Neuronal stem cell (in vitro differentiated cells): ENCODE data around the gene CMSS1.

Experiments
- DNase-seq: peaks from one replicate; pipeline ENCODE4 v3.0.0-alpha.2; 2013; ENCODE audit warnings: low spot score
- H2AFZ ChIP-seq: one replicate; pipeline ENCODE4 v1.6.1; 2013; ENCODE audit warnings: mild to moderate bottlenecking, low read length, inconsistent platforms
- H2AK5ac ChIP-seq: 2 replicates; pipeline ENCODE4 v1.6.1; 2013; ENCODE audit warnings: low read depth, mild to moderate bottlenecking, inconsistent platforms, low read length, moderate library complexity, mixed read lengths
- H2BK120ac ChIP-seq: 2 replicates; pipeline ENCODE4 v1.6.1; 2013; ENCODE audit warnings: low read depth, mild to moderate bottlenecking, inconsistent platforms, low read length, moderate library complexity, mixed read lengths
- H2BK12ac ChIP-seq: one replicate; pipeline ENCODE4 v1.6.1; 2013; ENCODE audit warnings: low read length, inconsistent platforms
- H2BK15ac ChIP-seq: 2 replicates; pipeline ENCODE4 v1.6.1; 2013; ENCODE audit warnings: mild to moderate bottlenecking, low read length, inconsistent platforms, mixed read lengths
- H2BK5ac ChIP-seq: one replicate; pipeline ENCODE4 v1.6.1; 2013; ENCODE audit warnings: inconsistent platforms, mild to moderate bottlenecking, low read length, moderate library complexity
- H3K14ac ChIP-seq: one replicate; pipeline ENCODE4 v1.6.1; 2013; ENCODE audit warnings: low read length, inconsistent platforms
- H3K18ac ChIP-seq: 2 replicates; pipeline ENCODE4 v1.6.1; 2013; ENCODE audit warnings: low read length, inconsistent platforms
- H3K23ac ChIP-seq: 2 replicates; pipeline ENCODE4 v1.6.1; 2013; ENCODE audit warnings: low read depth, mild to moderate bottlenecking, mixed read lengths, low read length, inconsistent platforms; ENCODE audit not compliant: poor library complexity
- H3K27ac ChIP-seq: replicated peaks from 3 replicates; pipeline ENCODE4 v1.5.1; 2013; ENCODE audit warnings: low read length, inconsistent platforms
- H3K27me3 ChIP-seq, 3 experiments: 2 replicates each; pipeline ENCODE4 v1.6.1; 2013; ENCODE audit warnings: low read length in 3 of 3, mild to moderate bottlenecking in 2 of 3, inconsistent platforms in 1 of 3, low read depth in 1 of 3, mixed read lengths in 1 of 3, moderate library complexity in 1 of 3; ENCODE audit not compliant: control insufficient read depth in 3 of 3, insufficient read depth in 3 of 3
- H3K36me3 ChIP-seq, 2 donors: replicated peaks in 1 of 2; 2 replicates each; pipeline ENCODE4 v1.6.1; 2013; ENCODE audit warnings: low read length in 2 of 2; ENCODE audit not compliant: control insufficient read depth in 2 of 2, insufficient read depth in 2 of 2
- H3K4ac ChIP-seq: 2 replicates; pipeline ENCODE4 v1.6.1; 2013; ENCODE audit warnings: inconsistent platforms, mild to moderate bottlenecking, low read length, moderate library complexity
- H3K4me1 ChIP-seq, 2 donors: 1 replicate in 1 of 2; 2 replicates in 1 of 2; pipeline ENCODE4 v1.6.1; 2013; ENCODE audit warnings: low read length in 2 of 2, low read depth in 1 of 2; ENCODE audit not compliant: control insufficient read depth in 2 of 2, insufficient read depth in 1 of 2
- H3K4me2 ChIP-seq: one replicate; pipeline ENCODE4 v1.6.1; 2013; ENCODE audit warnings: mild to moderate bottlenecking, low read length, inconsistent platforms; ENCODE audit not compliant: insufficient read depth, poor library complexity, severe bottlenecking
- H3K4me3 ChIP-seq, 2 donors: 2 replicates each; pipeline ENCODE4 v1.5.1; 2013; ENCODE audit warnings: low read length in 2 of 2, mild to moderate bottlenecking in 2 of 2, inconsistent platforms in 1 of 2, moderate library complexity in 1 of 2
- H3K79me1 ChIP-seq: one replicate; pipeline ENCODE4 v1.6.1; 2013; ENCODE audit warnings: low read depth, mild to moderate bottlenecking, inconsistent platforms, low read length, moderate library complexity
- H3K9ac ChIP-seq: one replicate; pipeline ENCODE4 v1.6.1; 2013; ENCODE audit warnings: mild to moderate bottlenecking, low read depth, low read length, inconsistent platforms; ENCODE audit not compliant: poor library complexity
- H3K9me3 ChIP-seq, 2 donors: replicated peaks in 1 of 2; 2 replicates each; pipeline versions ENCODE3 to v1.6.1; 2013; ENCODE audit warnings: low read length in 2 of 2, mild to moderate bottlenecking in 2 of 2, inconsistent platforms in 1 of 2, low read depth in 1 of 2, mixed read lengths in 1 of 2, moderate library complexity in 1 of 2; ENCODE audit not compliant: control insufficient read depth in 2 of 2, insufficient read depth in 1 of 2
- H4K8ac ChIP-seq: one replicate; pipeline ENCODE4 v1.6.1; 2013; ENCODE audit warnings: low read depth, mild to moderate bottlenecking, inconsistent platforms, low read length, moderate library complexity
- H4K91ac ChIP-seq: one replicate; pipeline ENCODE4 v1.6.1; 2013; ENCODE audit warnings: low read length, low read depth, mild to moderate bottlenecking, inconsistent platforms; ENCODE audit not compliant: poor library complexity
- WGBS, 2 donors: extraction: QIAGEN DNeasy Blood & Tissue Kit; methylation state at CpG; one replicate each; pipeline ENCODE4 v1.1.7; 2013; ENCODE audit warnings: missing lambda C conversion rate in 2 of 2, mixed read lengths in 1 of 2; ENCODE audit not compliant: insufficient read length in 2 of 2, insufficient replicate concordance in 1 of 2; ENCODE audit errors: extremely low coverage in 2 of 2; 5-methylcytosine and 5-hydroxymethylcytosine counted together

Gene CMSS1

GRCh38 chr3:100007313-100007712 is 189.7 kb downstream of the CMSS1 start:
- H3K23ac ChIP-seq = no peak overlapping the region
- no peak overlapping the region for H3K14ac ChIP-seq
- no peak overlapping the region for H4K8ac ChIP-seq
- no peak overlapping the region for H2BK15ac ChIP-seq
- H3K79me1 ChIP-seq = no peaks in the 10 kb centered on the region
- DNase-seq = no peak
- H3K4ac ChIP-seq = no peak overlapping the region
- no peak overlapping the region for H3K18ac ChIP-seq
- H3K27ac ChIP-seq = no peak overlapping the region
- no peak overlapping the region for H3K4me3 ChIP-seq
- H2AFZ ChIP-seq = no peak overlapping the region
- H2BK120ac ChIP-seq = no peak overlapping the region
- peaks cover 4% of the 10 kb centered on the region in 2 donors for H3K4me1 ChIP-seq
- no peaks in the 10 kb centered on the region for H3K36me3 ChIP-seq
- H3K4me2 ChIP-seq = no peak overlapping the region
- no peak overlapping the region for H2AK5ac ChIP-seq
- H2BK5ac ChIP-seq = no peak overlapping the region
- no peaks in the 10 kb centered on the region for H3K27me3 ChIP-seq
- WGBS, 2 donors = no CpG with 5 or more reads among the region's 3 CpGs
- no peak overlapping the region for H3K9ac ChIP-seq
- no peaks in the 10 kb centered on the region for H3K9me3 ChIP-seq
- H2BK12ac ChIP-seq = no peak overlapping the region
- no peak overlapping the region for H4K91ac ChIP-seq

DNA sequence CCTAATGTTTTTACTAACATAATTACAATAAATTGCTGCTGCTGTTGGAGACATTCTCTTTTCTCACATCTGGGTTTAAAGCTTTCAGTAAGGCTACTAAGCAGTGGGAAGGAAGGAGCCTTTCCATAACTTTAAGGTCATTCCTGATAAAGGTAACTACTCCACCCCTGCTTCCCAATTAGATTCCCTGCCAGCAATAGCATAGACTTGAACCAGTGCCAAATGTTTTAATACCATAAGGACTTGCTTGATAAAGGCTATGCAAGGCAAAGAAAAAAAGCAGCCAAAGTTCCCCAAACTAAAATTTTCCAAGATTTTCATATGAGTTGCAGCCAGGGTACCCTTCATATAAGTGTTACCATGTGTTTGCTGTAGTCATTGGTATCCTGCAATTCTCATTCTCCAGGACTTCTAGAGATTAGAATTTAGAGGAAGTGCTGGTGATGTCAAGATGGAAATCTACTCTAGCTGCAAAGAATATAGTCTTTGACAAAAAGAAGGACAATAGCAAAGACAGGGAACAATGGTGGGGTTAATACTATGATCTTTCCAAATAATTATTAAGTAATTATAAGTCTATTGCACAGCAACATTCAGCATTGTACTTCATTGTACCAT is 190.5 kb downstream of the CMSS1 start:
- no peak overlapping the region for H3K23ac ChIP-seq
- H3K4me3 ChIP-seq = no peak overlapping the region
- no peak overlapping the region for H2BK15ac ChIP-seq
- H4K8ac ChIP-seq = no peak overlapping the region
- H2BK120ac ChIP-seq = no peak overlapping the region
- no peaks in the 10 kb centered on the region for H3K36me3 ChIP-seq
- H3K14ac ChIP-seq = no peak overlapping the region
- H3K18ac ChIP-seq = no peak overlapping the region
- H4K91ac ChIP-seq = no peak overlapping the region
- no peak overlapping the region for H2BK5ac ChIP-seq
- peaks cover 4% of the 10 kb centered on the region in 2 donors for H3K4me1 ChIP-seq
- no peak overlapping the region for H3K4me2 ChIP-seq
- no peak overlapping the region for H2AFZ ChIP-seq
- no peaks in the 10 kb centered on the region for H3K9me3 ChIP-seq
- H3K79me1 ChIP-seq = no peaks in the 10 kb centered on the region
- H2BK12ac ChIP-seq = no peak overlapping the region
- no peak overlapping the region for H3K4ac ChIP-seq
- H3K27me3 ChIP-seq = no peaks in the 10 kb centered on the region
- H2AK5ac ChIP-seq = no peak overlapping the region
- no peak overlapping the region for H3K9ac ChIP-seq
- no peak for DNase-seq
- no peak overlapping the region for H3K27ac ChIP-seq

- no peak for DNase-seq
- Histone ChIP-seq H3K18ac (no peak overlapping the region), H2BK120ac (no peak overlapping the region), H2BK15ac (no peak overlapping the region), H3K14ac (no peak overlapping the region), H2AK5ac (no peak overlapping the region), H4K91ac (no peak overlapping the region), H4K8ac (no peak overlapping the region), H3K9ac (no peak overlapping the region), H2BK12ac (no peak overlapping the region), H3K27me3 (no peaks in the 10 kb centered on the region), H3K9me3 (no peaks in the 10 kb centered on the region), H3K23ac (no peak overlapping the region), H2AFZ (no peak overlapping the region), H3K4me2 (no peak overlapping the region), H3K4me3 (no peak overlapping the region), H2BK5ac (no peak overlapping the region), H3K4me1 (peaks cover 4% of the 10 kb centered on the region in 2 donors), H3K79me1 (no peaks in the 10 kb centered on the region), H3K36me3 (no peaks in the 10 kb centered on the region), H3K4ac (no peak overlapping the region), H3K27ac (no peak overlapping the region)
- WGBS, 2 donors = no CpG with 5 or more reads among the region's 5 CpGs
Observed at GRCh38 chr3:100009276-100010086, 191.8 kb downstream of the CMSS1 start.

DNA sequence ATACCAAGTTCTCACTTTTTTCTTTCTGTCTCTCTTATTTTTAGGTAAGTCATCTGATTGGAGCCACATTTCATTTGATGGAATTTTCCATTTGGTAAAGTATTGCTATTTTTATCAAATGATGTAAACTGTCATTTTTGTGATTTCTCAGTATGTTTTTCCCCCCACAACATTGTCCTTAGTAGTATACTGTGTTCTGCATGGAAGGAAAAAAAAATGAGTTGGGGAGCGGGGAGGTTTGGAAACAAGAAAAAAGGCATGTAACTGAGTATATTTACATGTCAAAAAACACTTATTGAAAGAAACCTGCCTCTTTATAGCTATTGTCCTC is 192.4 kb downstream of the CMSS1 start:
- no peak overlapping the region for H3K9ac ChIP-seq
- no CpG with 5 or more reads among the region's 1 CpG for WGBS, 2 donors

More for the DNA sequence above, 192.4 kb downstream of the CMSS1 start:
- H3K9me3 ChIP-seq = peaks cover 0 to 3% of the 10 kb centered on the region in 2 donors
- DNase-seq = no peak
- no peak overlapping the region for H2BK120ac ChIP-seq
- H2BK5ac ChIP-seq = no peak overlapping the region
- H3K27me3 ChIP-seq = no peaks in the 10 kb centered on the region
- H4K8ac ChIP-seq = no peak overlapping the region
- no peak overlapping the region for H3K23ac ChIP-seq
- no peak overlapping the region for H2AK5ac ChIP-seq
- no peak overlapping the region for H3K4ac ChIP-seq
- no peak overlapping the region for H3K4me3 ChIP-seq
- no peak overlapping the region for H4K91ac ChIP-seq
- no peaks in the 10 kb centered on the region for H3K79me1 ChIP-seq
- H3K27ac ChIP-seq = no peak overlapping the region
- no peak overlapping the region for H3K18ac ChIP-seq
- H3K4me2 ChIP-seq = no peak overlapping the region
- no peak overlapping the region for H3K14ac ChIP-seq
- no peak overlapping the region for H2BK15ac ChIP-seq
- H2BK12ac ChIP-seq = no peak overlapping the region
- no peak overlapping the region for H2AFZ ChIP-seq
- H3K36me3 ChIP-seq = no peaks in the 10 kb centered on the region
- H3K4me1 ChIP-seq = peaks cover 4% of the 10 kb centered on the region in 2 donors
